Gastrocnemius medialis (tissue), 4 donors: Measurements from ENCODE around the gene RREB1.

Experiments used
- CTCF ChIP-seq, 5 experiments: fragments of 450-650 bp in 3 of 5; fragments of 200-600 bp in 2 of 5; sonication (generic) in 2 of 5; IDR thresholded peaks in 4 of 5; conservative IDR thresholded peaks in 1 of 5; 1 replicate in 4 of 5; 2 replicates in 1 of 5; pipeline ENCODE4 v1.5.1; 2016 to 2019; ENCODE audit warnings: antibody characterized with exemption in 5 of 5, mild to moderate bottlenecking in 3 of 5, moderate library complexity in 3 of 5
- POLR2A ChIP-seq, 2 donors: fragments of 450-650 bp; IDR thresholded peaks; one replicate each; pipeline ENCODE4 v1.6.1; 2017; ENCODE audit warnings: antibody characterized with exemption in 2 of 2, mild to moderate bottlenecking in 2 of 2, moderate library complexity in 2 of 2

- TF ChIP-seq CTCF (IDR thresholded peaks at IDR 0.05 in 4 of 5, conservative IDR thresholded peaks at IDR 0.05 in 1 of 5) (no peak), POLR2A (IDR thresholded peaks at IDR 0.05) (no peak)
Measured at GRCh38 chr6:7078856-7079255, 28.9 kb upstream of the RREB1 start.
